ENCODE measurements around the gene OR7E24.

Gene OR7E24

GRCh38 chr19:9296336-9296735, 45.6 kb downstream of the OR7E24 start:
- no peaks in the 10 kb centered on the region for H3K79me2 ChIP-seq (ENCODE audit: low read length)
- H3K4me3 ChIP-seq (ENCODE audit: low read length) = no peak overlapping the region
- no peak overlapping the region for H3K27ac ChIP-seq (ENCODE audit: low read length)
- no peaks in the 10 kb centered on the region for H3K4me1 ChIP-seq (ENCODE audit: low read length)
- no peaks in the 10 kb centered on the region for H3K9me3 ChIP-seq (replicated peaks; ENCODE audit: insufficient read depth, low read length)
- no peak for DNase-seq
- no peaks in the 10 kb centered on the region for H3K9me2 ChIP-seq (replicated peaks; ENCODE audit: insufficient read depth, low read length)
- H3K27me3 ChIP-seq (replicated peaks; ENCODE audit: insufficient read depth, low read length) = no peaks in the 10 kb centered on the region
- no peak overlapping the region for H3K4me2 ChIP-seq (ENCODE audit: low read depth, low read length)
- TF ChIP-seq EZH2phosphoT487 (IDR thresholded peaks at IDR 0.05; ENCODE audit: low read length) = no peak
- H2AFZ ChIP-seq (ENCODE audit: low read length) = no peak overlapping the region
- H3F3A ChIP-seq (ENCODE audit: insufficient read depth, low read length) = no peaks in the 10 kb centered on the region
- H3K9ac ChIP-seq (ENCODE audit: low read length) = no peak overlapping the region
- H3K36me3 ChIP-seq (replicated peaks; ENCODE audit: insufficient read depth, low read length) = no peaks in the 10 kb centered on the region
- H4K20me1 ChIP-seq (ENCODE audit: insufficient read depth, low read length) = no peaks in the 10 kb centered on the region

Measured in MM.1S (cell line).